HG02973 (cell line): ENCODE measurements around the gene NDUFS1.
"Not testable (repeated sequence)": the region's sequence is repeated elsewhere in the genome, so short reads cannot be mapped to it uniquely, and the experiment has no call there.

Experiments used
- ATAC-seq: cut with Tn5 transposase; IDR thresholded peaks from one replicate; pipeline ENCODE4 v1.9.1; 2021; ENCODE audit warnings: moderate library complexity; ENCODE audit not compliant: unreplicated experiment

The NDUFS1 gene

DNA sequence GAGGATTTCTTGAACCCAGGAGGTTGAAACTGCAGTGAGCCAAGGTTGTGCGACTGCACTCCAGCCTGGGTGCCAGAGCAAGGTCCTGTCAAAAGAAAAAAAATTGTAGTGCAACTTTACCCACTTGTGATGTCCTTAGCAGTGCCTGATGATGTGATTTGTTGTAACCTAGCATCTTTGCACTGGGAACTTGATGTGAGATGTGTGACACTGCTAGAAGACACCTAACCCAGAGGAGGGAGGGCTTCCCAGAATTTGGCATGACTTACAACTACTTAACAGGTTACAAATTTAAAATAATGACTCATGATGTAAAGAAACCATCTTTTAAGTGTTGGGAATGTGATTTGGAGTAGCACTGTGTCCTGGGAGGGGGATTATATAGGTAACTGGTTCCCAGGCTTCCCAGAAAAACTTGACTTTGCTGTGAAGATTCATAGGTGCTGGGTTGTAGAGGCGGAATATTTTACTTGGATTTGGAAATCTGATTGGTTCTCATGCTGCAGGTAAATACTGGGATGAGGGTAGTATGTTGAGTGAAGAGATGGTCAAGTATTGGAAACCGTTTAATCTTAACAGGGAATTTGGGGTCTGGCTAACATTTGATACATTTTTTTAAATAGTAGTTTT, 4.1 kb upstream of the NDUFS1 start:
- ATAC-seq = no peak

DNA sequence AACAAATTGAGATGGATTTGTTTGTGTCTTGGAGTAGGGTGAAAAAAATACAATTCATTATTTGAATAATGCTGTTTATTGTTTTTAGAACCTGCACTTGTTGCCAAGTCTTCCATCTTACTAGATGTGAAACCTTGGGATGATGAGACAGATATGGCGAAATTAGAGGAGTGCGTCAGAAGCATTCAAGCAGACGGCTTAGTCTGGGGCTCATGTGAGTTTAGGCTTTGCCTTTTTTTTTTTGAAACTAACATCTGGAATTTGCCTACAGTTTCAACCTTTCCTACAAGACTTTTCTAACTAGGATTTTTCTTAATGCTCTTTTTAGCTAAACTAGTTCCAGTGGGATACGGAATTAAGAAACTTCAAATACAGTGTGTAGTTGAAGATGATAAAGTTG, 3.2 kb upstream of the NDUFS1 start:
- ATAC-seq = not testable (repeated sequence)

- no peak for ATAC-seq
Measured at GRCh38 chr2:206160807-206161179, 1.5 kb upstream of the NDUFS1 start.

DNA sequence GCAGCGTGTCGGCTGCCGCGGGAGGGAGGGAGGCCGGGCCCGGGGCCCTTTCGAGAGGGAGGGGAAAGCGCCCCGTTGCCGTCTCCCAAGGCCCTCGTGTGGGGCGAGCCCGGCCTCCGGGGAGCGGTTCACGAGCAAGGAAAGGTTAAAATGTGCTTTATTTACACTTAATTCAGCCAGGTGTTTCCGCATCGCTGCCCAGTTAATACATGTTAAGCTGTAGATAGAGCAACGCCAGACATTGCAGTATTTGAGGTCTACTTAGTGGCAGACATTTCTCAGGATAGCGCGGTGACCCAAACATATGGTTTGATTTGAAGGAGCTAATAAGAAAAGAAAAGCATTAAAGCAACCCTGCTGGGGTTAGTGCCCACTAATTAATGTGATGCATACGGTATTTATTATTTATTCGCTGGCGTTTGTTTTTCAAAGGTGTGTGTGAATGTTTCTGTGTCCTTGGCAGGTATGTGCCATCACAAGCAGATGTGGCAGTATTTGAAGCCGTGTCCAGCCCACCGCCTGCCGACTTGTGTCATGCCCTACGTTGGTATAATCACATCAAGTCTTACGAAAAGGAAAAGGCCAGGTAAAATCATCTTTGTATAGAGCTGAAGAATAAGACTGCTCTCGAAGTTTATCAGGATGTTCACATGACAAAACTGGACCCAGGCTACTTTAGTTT, 1.0 kb upstream of the NDUFS1 start:
- ATAC-seq = peak; percentile 48

DNA sequence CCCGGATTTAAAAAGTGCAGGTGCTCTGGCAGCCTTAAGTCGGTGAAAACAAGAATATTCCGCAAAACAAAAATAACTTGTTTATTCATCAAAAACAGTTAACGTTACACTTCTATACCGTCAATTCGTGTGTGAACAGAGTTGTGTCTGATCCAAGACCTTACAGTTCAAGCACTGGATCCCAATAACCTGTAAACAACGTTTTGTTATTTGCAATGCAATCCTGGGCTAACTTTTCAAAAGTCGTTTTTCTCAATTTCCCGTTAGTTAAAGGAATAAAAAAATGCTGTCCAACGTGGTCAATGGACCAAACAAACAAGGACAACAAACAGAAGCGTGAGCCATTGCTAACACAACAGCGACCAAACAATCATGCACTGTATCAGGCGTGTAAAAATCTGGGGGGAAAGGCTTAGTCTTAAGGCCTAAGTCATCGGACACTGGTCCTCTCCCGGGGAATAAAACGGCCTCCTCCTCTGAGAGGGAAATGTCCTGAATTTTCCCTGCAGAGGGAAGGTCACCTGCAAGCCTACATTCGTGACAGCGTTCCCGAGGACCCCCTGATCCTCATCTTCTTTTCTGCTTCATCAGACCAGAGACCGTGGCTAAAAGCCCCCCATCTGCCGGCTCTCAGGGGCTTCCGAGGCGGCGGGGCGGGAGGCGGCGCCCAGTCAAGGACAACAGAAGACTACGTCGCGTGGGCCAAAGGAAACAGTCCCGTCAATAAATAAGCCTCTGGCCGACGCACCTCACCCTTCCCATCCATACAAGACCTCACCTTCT, 490 bp downstream of the NDUFS1 start:
- peak; percentile 9 for ATAC-seq

DNA sequence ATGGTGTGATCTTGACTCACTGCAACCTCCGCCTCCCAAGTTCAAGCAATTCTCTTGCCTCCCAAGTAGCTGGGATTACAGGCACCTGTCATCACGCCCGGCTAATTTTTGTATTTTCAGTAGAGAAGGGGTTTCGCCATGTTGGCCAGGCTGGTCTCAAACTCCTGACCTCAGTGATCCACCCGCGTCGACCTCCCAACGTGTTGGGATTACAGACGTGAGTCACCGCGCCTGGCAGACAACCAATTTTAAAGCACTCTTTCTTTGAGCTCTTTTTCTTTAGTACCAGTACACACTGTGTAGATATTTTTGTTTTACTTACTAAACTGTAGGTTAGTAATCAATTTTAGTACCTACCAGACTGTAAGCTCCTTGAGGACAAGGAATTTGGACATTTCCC, 2.2 kb downstream of the NDUFS1 start:
- not testable (repeated sequence) for ATAC-seq

DNA sequence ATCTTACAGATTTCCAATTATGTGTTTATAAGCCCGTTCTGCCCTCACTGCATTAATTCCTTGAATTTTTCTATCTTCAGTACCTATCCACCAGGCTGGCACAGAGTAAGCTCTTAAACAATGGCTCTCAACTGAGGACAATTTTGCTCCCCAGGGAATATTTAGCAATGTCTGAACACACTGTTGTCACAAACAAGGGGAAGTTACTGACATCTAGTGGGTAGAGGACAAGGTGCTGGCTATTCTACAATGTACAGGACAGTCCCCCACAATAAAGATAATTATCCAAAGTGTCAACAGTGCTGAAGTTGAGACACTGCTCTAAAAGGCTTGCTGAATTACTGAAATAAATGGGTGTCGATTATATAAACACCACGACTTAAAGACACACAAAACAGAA, 5.0 kb downstream of the NDUFS1 start:
- ATAC-seq = no peak

DNA sequence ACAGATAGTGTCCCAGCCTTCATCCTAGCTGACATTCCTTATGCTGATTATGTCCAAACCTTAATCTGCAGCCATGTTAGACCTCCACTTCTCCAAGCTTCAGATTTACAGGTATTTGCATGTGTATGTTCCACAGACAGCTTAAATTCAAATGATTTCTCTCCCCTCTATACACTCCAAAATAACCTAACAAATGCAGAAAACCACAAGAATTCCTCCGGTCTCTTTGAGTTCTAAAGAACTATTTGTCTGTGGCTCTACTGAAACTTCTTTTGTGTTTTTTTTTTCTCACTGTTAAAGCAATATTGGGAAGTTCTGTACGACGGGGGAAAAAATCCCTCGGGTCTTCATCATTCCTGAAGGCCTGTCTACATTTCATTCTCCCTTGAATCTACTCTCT, 8.6 kb downstream of the NDUFS1 start:
- ATAC-seq = no peak

DNA sequence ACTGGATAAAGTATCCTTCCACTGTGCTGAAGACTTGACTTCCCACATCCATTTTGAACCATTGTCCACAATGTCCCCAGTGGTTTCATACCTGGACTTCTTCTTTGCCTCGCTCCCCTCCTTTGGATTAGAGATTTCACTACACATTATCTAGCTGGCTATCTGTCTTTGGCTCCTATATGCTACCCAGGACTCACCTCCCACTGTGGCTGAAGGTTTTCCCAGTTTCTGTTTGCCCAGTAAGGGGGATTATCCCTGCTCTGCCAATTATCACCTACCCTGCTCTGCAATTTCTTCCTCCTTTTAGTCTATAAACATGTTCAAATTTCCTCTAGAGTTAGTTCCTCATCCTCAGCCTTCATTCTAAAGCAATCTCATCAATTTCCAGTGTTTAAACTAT, 9.1 kb downstream of the NDUFS1 start:
- ATAC-seq = no peak

DNA sequence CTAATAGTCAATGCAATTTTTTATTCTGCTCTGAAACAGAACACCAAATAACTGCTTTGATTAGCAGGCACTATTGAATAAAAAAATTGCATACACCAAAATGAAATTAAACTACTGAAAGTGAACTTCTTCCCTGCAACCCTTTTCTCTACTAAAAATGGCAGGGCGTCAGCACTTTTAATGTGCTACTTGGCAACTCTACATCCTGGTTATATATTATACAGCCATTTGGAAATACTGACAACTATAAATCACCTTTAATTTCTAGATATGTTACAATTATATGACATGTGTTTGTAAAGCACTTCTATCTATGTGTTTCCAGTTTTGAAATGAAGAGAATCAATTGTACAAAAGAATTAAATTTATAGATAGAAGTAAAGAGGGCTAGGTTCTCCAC, 9.9 kb downstream of the NDUFS1 start:
- ATAC-seq = no peak

- ATAC-seq = no peak
Measured at GRCh38 chr2:206145665-206146064, 13.6 kb downstream of the NDUFS1 start.

DNA sequence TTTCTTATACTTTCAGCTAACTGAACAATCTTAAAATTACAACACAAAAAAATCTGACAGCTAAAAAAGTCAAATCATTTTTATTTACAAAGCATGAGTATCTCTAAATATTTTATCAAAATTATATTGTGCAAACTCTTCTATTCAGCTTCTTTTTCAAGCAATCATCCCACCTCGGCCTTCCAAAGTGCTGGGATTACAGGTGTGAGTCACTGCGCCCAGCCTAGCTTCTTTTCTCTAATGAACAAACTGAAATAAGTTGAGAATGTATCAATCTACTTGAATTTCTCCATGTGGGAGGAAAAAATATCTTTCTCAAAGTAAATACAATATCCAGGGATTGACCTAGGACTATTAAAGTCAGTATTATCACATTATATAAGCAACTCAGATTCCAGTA, 14.9 kb downstream of the NDUFS1 start:
- no peak for ATAC-seq

- no peak for ATAC-seq
Measured at GRCh38 chr2:206143451-206143850, 15.8 kb downstream of the NDUFS1 start.

GRCh38 chr2:206127656-206128055, 31.6 kb downstream of the NDUFS1 start:
- ATAC-seq = no peak

DNA sequence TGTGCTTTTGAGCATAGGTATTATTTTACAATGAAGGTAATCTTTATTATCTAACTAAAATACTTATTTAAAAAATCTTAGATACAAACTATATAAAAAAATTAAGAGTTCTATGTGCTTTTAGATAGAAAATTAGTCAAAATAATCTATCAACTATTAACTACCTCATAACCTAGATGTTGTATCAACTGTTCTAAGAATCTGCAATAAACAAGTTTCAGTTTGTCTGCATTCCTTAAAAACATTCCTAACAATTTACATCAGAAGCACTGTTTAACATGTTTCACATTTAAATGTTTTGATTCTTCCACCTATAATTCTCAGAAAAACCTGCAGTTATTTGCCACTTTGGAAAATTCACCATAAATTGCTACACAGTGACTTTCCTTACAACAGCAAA, 33.3 kb downstream of the NDUFS1 start:
- no peak for ATAC-seq

GRCh38 chr2:206122569-206122968, 36.7 kb downstream of the NDUFS1 start:
- ATAC-seq = not testable (repeated sequence)

- no peak for ATAC-seq
Measured at GRCh38 chr2:206116278-206116677, 43.0 kb downstream of the NDUFS1 start.

DNA sequence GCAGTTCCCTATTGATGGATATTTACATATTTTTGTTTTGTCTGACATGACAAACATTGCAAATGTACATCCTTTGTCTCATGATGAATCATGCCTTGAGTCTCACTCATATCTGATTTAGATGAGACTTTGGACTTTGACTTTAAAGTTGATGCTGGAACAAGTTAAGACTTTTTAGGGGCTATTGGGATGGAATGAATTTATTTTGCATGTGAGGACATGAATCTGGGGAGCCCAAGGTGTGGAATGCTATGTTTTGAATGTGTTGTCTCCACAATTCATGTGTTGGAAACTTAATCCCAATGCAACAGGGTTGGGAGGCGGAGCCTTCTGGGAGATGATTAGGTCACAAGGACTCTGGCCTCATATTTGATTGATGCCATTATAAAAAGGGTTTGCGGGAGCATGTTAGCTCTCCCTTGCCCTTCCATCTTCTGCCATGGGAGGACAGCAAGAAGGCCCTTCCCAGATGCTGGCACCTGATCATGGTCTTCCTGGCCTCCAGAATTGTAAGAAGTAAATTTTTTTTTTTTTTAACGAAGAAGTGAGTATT, 44.1 kb downstream of the NDUFS1 start:
- no peak for ATAC-seq

DNA sequence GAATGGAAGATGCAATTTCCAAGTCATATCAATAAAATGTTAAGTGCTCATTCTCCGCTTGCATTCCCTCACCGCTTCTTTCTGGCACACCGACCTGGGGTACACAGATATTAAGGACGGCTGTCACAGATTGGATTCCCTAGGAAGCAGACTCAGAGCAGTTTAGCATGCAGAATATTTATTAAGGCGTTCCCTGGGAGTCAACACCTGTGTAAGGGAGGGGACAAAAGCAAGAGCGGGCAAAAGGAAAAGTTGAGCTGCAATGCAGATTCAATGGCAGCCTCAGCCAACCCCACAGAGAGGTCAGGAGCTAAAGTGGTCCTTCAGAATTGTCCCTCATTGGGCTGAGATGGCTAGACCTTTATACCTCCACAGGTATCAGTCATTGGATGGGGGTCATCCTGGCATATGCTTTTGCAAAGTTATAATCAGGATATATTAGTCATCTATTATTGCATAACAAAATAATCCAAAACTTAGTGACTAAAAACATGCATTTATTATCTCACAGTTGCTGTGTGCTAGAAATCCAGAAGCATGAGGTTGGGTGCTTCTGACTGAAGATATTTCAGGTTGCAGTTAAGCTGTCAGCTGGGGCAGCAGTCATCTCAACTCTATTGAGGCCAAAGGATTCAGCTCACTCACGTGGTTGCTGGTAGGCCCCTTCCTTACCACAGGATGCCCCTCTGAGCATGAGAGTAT, 46.2 kb downstream of the NDUFS1 start:
- ATAC-seq = no peak

DNA sequence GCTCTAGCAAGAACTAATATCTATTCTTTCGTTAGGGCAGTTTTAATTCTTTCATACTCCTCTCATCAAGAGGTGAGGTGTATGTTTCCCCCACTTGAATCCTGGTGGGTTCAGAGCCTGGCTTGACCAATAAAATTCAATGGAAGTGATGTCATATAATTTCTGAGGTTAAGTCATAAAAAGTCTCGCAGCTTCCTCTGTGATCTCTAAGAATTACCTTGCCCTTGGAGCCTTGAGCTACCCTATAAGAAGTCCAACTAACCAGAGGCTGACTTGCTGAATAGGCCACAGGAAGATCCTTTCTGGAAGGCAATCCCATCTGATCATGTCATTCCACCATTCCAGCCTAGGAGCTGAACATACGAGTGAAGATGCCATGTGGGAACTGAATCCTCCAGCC, 47.1 kb downstream of the NDUFS1 start:
- ATAC-seq = no peak

GRCh38 chr2:206108713-206109112, 50.5 kb downstream of the NDUFS1 start:
- no peak for ATAC-seq
